Neutrophil (primary cell): ENCODE data around the gene KREMEN2.

Source experiments
- H3K27ac ChIP-seq: fragments of 200-600 bp; sonication (generic); 2 replicates; pipeline ENCODE4 v1.5.1; 2016; ENCODE audit warnings: mild to moderate bottlenecking, moderate library complexity
- H3K27me3 ChIP-seq: fragments of 200-600 bp; sonication (generic); 2 replicates; pipeline ENCODE4 v1.6.0; 2016; ENCODE audit warnings: mild to moderate bottlenecking
- H3K36me3 ChIP-seq: fragments of 200-600 bp; sonication (generic); 2 replicates; pipeline ENCODE4 v1.5.1; 2017
- H3K4me1 ChIP-seq, 2 experiments: fragments of 200-600 bp in 1 of 2; sonication (generic) in 1 of 2; 1 replicate in 1 of 2; 2 replicates in 1 of 2; pipeline versions ENCODE4 v1.5.1 to v1.6.1; 2013 to 2016; ENCODE audit warnings: low read depth in 1 of 2, low read length in 1 of 2, mild to moderate bottlenecking in 1 of 2, moderate library complexity in 1 of 2; ENCODE audit not compliant: control insufficient read depth in 1 of 2, insufficient read depth in 1 of 2
- H3K4me3 ChIP-seq, 2 experiments: fragments of 200-600 bp in 1 of 2; sonication (generic) in 1 of 2; 1 replicate in 1 of 2; 2 replicates in 1 of 2; pipeline ENCODE4 v1.5.1; 2013 to 2016; ENCODE audit warnings: low read depth in 1 of 2, low read length in 1 of 2, mild to moderate bottlenecking in 1 of 2, moderate library complexity in 1 of 2
- H3K9me3 ChIP-seq: fragments of 200-600 bp; sonication (generic); 2 replicates; pipeline ENCODE4 v1.5.1; 2016
- CTCF ChIP-seq: fragments of 200-600 bp; sonication (generic); IDR thresholded peaks from 2 replicates; pipeline ENCODE4 v1.5.1; 2016; ENCODE audit warnings: antibody characterized with exemption

The KREMEN2 gene

GRCh38 chr16:2985893-2986355 is 21.8 kb downstream of the KREMEN2 start:
- no peak overlapping the region for H3K27ac ChIP-seq
- no peak overlapping the region for H3K4me3 ChIP-seq
- no peaks in the 10 kb centered on the region for H3K9me3 ChIP-seq
- peaks cover 11% of the 10 kb centered on the region in 2 experiments for H3K4me1 ChIP-seq
- no peaks in the 10 kb centered on the region for H3K36me3 ChIP-seq
- peaks cover 13% of the 10 kb centered on the region for H3K27me3 ChIP-seq
- no peak for TF ChIP-seq CTCF

- H3K4me1 ChIP-seq: peaks cover 8% of the 10 kb centered on the region in 2 experiments
- no peak for TF ChIP-seq CTCF
- H3K27ac ChIP-seq: no peak overlapping the region
- no peak overlapping the region for H3K4me3 ChIP-seq
- H3K9me3 ChIP-seq: no peaks in the 10 kb centered on the region
- H3K27me3 ChIP-seq: peaks cover 13% of the 10 kb centered on the region
- H3K36me3 ChIP-seq: no peaks in the 10 kb centered on the region
These were observed 22.6 kb downstream of the KREMEN2 start for GRCh38 chr16:2986623-2987188.

- no peaks in the 10 kb centered on the region for H3K36me3 ChIP-seq
- H3K27ac ChIP-seq: no peak overlapping the region
- H3K4me1 ChIP-seq: peaks cover 8% of the 10 kb centered on the region in 2 experiments
- H3K9me3 ChIP-seq: no peaks in the 10 kb centered on the region
- H3K4me3 ChIP-seq: no peak overlapping the region
- H3K27me3 ChIP-seq: peaks cover 13% of the 10 kb centered on the region
- no peak for TF ChIP-seq CTCF
These were observed 23.2 kb downstream of the KREMEN2 start for GRCh38 chr16:2987286-2987685.

GRCh38 chr16:2987833-2988232 is 23.8 kb downstream of the KREMEN2 start:
- Histone ChIP-seq H3K4me1 (peaks cover 8% of the 10 kb centered on the region in 2 experiments), H3K27ac (no peak overlapping the region), H3K4me3 (no peak overlapping the region), H3K9me3 (no peaks in the 10 kb centered on the region), H3K36me3 (no peaks in the 10 kb centered on the region), H3K27me3 (peaks cover 13% of the 10 kb centered on the region)
- TF ChIP-seq CTCF: no peak

- TF ChIP-seq CTCF: no peak
- peaks cover 13% of the 10 kb centered on the region for H3K27me3 ChIP-seq
- H3K4me3 ChIP-seq: no peak overlapping the region
- peaks cover 5 to 6% of the 10 kb centered on the region in 2 experiments for H3K4me1 ChIP-seq
- no peaks in the 10 kb centered on the region for H3K36me3 ChIP-seq
- H3K9me3 ChIP-seq: no peaks in the 10 kb centered on the region
- H3K27ac ChIP-seq: no peak overlapping the region
These were observed 24.6 kb downstream of the KREMEN2 start for GRCh38 chr16:2988590-2989099.
